Right ventricle myocardium inferior (tissue), 1 donor: ENCODE data around the gene NBEA. TPM values are rescaled to one million over a fixed set of nuclear protein-coding genes. Genes with fewer than 3 reads are reported as not detected.

Experiments used
- ATAC-seq: fragments of 200-7000 bp; cut with Tn5 transposase; one replicate; pipeline ENCODE4 v1.9.1; 2020; ENCODE audit warnings: mild to moderate bottlenecking, moderate library complexity
- DNase-seq: peaks from one replicate; pipeline ENCODE4 v3.0.0; 2021; ENCODE audit errors: missing footprints
- intact Hi-C: fragments of 100-400 bp; cut with DNase I; formaldehyde crosslinking; loops from one replicate; pipeline ENCODE4 v1.11.0; 2022
- total RNA-seq: library from RNA; stranded (reverse); fragmentation: NEBNext Ultra II Directional; extraction: Animal tissue kit (Norgen Biotek cat#: 25700); gene quantifications from one replicate; pipeline ENCODE4 v1.2.1, GENCODE V29; 2021
- donor health status: DM: no; HTN: yes; CAD: no; lungs with severe emphysema.

NBEA gene
- total RNA-seq, 1 donor from 2014 or later = 17.2 TPM

- ATAC-seq (no peak), DNase-seq (no peak)
- intact Hi-C loops = no loop called here
Observed at GRCh38 chr13:35499676-35500075, 557.6 kb downstream of the NBEA start.

- ATAC-seq (no peak), DNase-seq (no peak)
- intact Hi-C loops = no loop called here
Observed at GRCh38 chr13:35500144-35500543, 558.1 kb downstream of the NBEA start.

GRCh38 chr13:35501661-35502235 lies 559.7 kb downstream of the NBEA start:
- intact Hi-C loops = no loop called here
- no peak for ATAC-seq
- DNase-seq = no peak

GRCh38 chr13:35502456-35502855 lies 560.4 kb downstream of the NBEA start:
- no peak for DNase-seq
- intact Hi-C loops = no loop called here
- ATAC-seq = no peak

GRCh38 chr13:35512271-35512920 lies 570.3 kb downstream of the NBEA start:
- intact Hi-C loops = no loop called here
- DNase-seq = no peak
- peak; percentile 77 for ATAC-seq

- intact Hi-C loops = no loop called here
- ATAC-seq (no peak), DNase-seq (no peak)
Observed at GRCh38 chr13:35514061-35514477, 572.0 kb downstream of the NBEA start.

DNA sequence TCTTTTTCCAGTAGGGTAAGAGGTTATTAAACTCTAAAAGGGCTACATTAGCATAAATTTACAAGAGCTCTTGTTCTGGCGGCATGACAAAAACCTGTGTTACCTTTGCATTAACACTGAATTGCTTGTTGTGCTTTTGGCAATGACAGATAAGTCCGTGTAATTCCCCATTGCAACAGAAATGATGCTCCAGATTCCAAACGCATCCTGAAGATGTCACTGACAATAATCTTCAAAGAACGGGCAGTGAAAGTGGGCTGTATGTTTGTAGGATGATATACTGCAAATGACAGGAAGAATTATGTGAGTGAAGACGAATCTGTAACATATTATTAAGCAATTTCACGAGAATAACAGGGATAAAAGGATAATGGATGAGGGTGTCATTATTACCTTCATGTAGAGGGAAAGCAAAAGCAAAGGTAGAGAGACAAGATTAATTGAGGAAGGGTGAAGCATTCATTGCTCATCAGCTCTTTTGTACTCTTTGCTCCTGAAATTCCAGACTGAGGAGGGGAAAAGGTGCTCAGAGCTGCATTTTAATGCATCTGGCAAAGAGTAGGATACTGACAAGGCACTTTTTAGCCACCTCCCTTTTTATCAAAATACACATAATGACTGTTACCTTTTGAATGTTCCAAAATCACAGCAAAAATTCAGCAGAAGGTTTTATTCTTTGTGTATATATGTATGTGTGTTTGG lies 572.9 kb downstream of the NBEA start:
- ATAC-seq (no peak), DNase-seq (no peak)
- intact Hi-C loops = no loop called here

GRCh38 chr13:35518337-35518946 lies 576.4 kb downstream of the NBEA start:
- intact Hi-C loops = no loop called here
- ATAC-seq (no peak), DNase-seq (no peak)

DNA sequence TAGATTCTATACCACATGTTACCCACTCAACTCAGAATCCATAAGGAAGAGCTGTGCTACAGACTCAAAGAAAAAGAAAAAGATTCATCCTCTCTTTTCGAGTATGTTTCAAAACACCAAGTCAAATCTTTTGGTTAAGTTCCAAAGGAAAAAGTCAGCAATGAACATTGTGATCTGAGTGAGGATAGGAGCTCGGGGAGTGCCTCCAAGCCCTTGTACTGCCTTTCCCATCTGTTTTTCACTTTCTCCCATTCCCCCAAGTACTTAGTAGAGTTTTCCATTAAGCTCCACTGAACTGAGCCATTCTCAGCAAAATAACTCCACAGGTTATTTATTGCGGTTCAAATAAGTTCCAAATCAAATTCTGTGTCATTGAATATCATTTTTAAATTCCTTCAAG lies 582.1 kb downstream of the NBEA start:
- intact Hi-C loops = no loop called here
- DNase-seq (no peak), ATAC-seq (peak; percentile 83)

DNA sequence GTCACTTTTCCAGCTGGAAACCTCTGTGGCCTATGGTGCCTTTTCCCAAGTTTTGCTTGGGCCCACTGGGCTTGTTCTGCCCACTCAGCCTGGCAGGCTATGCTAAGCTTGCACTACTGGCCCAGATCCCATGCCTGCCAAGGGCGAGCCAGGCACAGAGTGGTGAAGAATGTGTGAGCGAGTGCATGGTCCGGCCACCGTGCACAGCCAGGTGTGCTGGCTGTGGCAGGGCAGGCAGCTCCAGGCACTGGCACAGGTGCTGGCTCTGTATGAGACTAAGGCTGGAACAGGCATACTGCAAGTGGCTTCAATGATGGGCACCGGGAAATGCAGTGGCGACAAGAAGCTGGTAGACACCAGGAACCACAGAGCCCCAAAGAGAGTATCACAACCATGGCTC lies 584.5 kb downstream of the NBEA start:
- DNase-seq = no peak
- intact Hi-C loops = no loop called here
- no peak for ATAC-seq

GRCh38 chr13:35527451-35527850 lies 585.4 kb downstream of the NBEA start:
- no peak for ATAC-seq
- peak; percentile 53 for DNase-seq
- intact Hi-C loops = no loop called here

- intact Hi-C loops = no loop called here
- ATAC-seq (peak; percentile 57), DNase-seq (peak; percentile 62)
Observed at GRCh38 chr13:35530147-35530546, 588.1 kb downstream of the NBEA start.

GRCh38 chr13:35530581-35530980 lies 588.5 kb downstream of the NBEA start:
- ATAC-seq (no peak), DNase-seq (no peak)
- intact Hi-C loops = no loop called here

DNA sequence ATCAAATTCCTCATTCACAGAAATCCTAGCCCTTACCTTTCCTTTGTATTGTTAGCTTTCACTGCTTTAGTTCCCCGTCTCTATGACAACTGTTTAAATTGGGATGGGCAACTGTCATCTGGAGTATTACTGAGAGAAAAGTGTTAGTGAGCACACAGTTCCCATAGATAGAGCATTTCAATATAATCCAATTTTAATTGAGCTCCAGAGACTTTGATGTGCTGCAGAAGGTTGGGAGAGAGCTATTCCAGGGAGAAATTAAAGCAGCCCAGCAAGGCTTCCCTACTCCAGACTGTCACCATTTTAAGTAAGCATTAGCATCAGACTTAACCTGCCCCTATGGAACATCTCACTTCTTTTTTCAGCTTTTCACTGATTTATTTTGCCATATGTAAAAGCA lies 589.5 kb downstream of the NBEA start:
- DNase-seq = no peak
- ATAC-seq = no peak
- intact Hi-C loops = no loop called here

GRCh38 chr13:35534343-35534742 lies 592.3 kb downstream of the NBEA start:
- intact Hi-C loops = no loop called here
- DNase-seq (no peak), ATAC-seq (no peak)

GRCh38 chr13:35548790-35549189 lies 606.7 kb downstream of the NBEA start:
- no peak for DNase-seq
- intact Hi-C loops = no loop called here
- no peak for ATAC-seq

GRCh38 chr13:35549481-35549880 lies 607.4 kb downstream of the NBEA start:
- intact Hi-C loops = no loop called here
- ATAC-seq (no peak), DNase-seq (no peak)

DNA sequence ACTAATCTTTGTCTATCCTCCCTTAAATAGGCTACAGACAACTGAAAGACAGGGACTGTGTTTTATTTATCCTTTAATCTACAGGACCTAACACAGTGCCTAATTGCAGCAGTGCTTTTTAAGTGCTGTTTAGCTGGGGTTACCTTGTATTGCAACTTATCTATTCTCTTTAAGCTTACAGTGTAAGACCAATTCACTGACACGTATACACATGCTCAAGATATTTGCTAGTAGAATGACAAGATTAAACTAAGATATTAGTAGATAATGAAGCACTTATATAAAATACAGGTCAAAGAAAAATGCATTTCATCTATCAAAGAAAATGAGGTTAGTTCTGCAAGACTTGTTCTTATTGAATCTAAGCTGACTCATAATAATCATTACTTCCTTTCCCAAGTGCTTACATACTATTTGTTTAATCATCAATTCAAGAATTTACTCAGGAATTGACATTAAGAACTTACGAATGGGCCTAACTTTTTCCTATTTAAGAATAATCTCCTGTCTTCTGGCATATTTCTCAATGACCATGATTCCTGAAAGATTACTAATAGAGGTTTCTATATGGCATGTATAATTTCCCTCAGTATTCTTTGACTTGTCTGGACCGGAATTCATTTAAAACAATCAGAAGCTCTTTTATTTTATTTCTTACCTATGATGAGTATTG lies 610.2 kb downstream of the NBEA start:
- ATAC-seq (no peak), DNase-seq (no peak)
- intact Hi-C loops = no loop called here

DNA sequence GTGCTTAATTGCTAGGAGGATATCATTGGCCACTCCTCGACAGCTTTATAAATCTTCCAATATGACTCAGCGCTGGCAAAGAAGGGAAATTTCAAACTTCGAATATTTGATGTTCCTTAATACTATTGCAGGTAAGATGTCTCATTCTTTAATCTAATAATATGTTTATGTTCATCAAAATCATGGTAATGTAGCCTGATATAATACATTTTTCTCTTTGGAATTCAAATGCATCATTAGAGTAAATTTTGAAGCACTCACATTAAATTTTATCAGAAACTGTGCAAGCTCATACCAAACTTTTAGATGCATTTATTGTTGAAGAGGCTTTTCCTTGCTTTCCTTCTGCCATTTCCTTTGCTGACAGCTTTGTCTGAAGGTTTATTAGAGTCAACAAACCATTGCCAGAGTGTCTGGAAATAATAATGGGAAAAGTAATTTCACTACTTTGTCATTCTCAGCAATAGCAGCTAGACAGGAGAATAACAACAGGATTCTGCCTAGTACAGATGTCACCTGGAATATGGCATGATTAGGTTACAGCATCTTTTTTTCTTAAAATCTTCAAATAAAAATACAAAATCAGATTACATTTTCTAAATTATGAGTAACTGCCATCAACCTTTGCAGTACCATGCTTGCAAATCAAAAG lies 613.0 kb downstream of the NBEA start:
- ATAC-seq = no peak
- intact Hi-C loops = no loop called here

More for the DNA sequence above, 613.0 kb downstream of the NBEA start:
- no peak for DNase-seq
